Testis (tissue), 3 donors: ENCODE data around the gene WWC1. TPM values are rescaled to one million over a fixed set of nuclear protein-coding genes. Genes with fewer than 3 reads are reported as not detected.

Experiments used
- DNase-seq: peaks from one replicate; pipeline ENCODE4 v3.0.0-alpha.2; 2019
- H3K27ac ChIP-seq, 2 donors: fragments of 200-600 bp; sonication (generic); one replicate each; pipeline ENCODE4 v1.5.1; 2019
- H3K27me3 ChIP-seq: fragments of 200-600 bp; sonication (generic); one replicate; pipeline ENCODE4 v1.5.1; 2019
- H3K36me3 ChIP-seq: fragments of 200-600 bp; sonication (generic); one replicate; pipeline ENCODE4 v1.5.1; 2017; ENCODE audit warnings: low read depth; ENCODE audit errors: missing control alignments
- H3K4me1 ChIP-seq: fragments of 200-600 bp; sonication (generic); one replicate; pipeline ENCODE4 v1.5.1; 2019
- H3K4me3 ChIP-seq, 2 donors: fragments of 200-600 bp; sonication (generic); one replicate each; pipeline ENCODE4 v1.5.1; 2017 to 2019
- H3K9me3 ChIP-seq: fragments of 200-600 bp; sonication (generic); one replicate; pipeline ENCODE4 v1.5.1; 2017
- CTCF ChIP-seq, 3 experiments: fragments of 450-650 bp in 2 of 3; fragments of 200-600 bp in 1 of 3; sonication (generic) in 1 of 3; IDR thresholded peaks; one replicate each; pipeline ENCODE4 v1.5.1; 2016 to 2019; ENCODE audit warnings: antibody characterized with exemption in 3 of 3, mild to moderate bottlenecking in 2 of 3, moderate library complexity in 1 of 3
- POLR2A ChIP-seq: fragments of 450-650 bp; IDR thresholded peaks from one replicate; pipeline ENCODE4 v1.6.1; 2017; ENCODE audit warnings: antibody characterized with exemption, mild to moderate bottlenecking, moderate library complexity
- WGBS, 2 donors: methylation state at CpG; one replicate each; pipeline ENCODE4 v1.1.5; 2018; 5-methylcytosine and 5-hydroxymethylcytosine counted together
- intact Hi-C: fragments of 100-400 bp; cut with DNase I; formaldehyde crosslinking; loops from one replicate; pipeline ENCODE4 v1.15.1; 2023; ENCODE audit warnings: low total_unique reads
- polyA plus RNA-seq: library from polyadenylated mRNA; stranded (reverse); fragments of 350-450 nt; fragmentation: Illumina TruSeq; extraction: RNeasy Lipid Tissue Mini Kit (QIAGEN cat#74804); gene quantifications from one replicate; pipeline ENCODE4 v1.2.3, GENCODE V29; 2014; ENCODE audit warnings: low read depth, low replicate concordance; ENCODE audit not compliant: insufficient read depth
- total RNA-seq, 2 donors: library from RNA; depleted of rRNA; stranded (reverse); fragments of >200 nt; gene quantifications; one replicate each; pipeline ENCODE4 v1.2.3, GENCODE V29; 2016

Gene WWC1
- total and polyA plus RNA-seq, 3 donors from 2014 or later = 3.7 to 6.0 (median 5.6) TPM

DNA sequence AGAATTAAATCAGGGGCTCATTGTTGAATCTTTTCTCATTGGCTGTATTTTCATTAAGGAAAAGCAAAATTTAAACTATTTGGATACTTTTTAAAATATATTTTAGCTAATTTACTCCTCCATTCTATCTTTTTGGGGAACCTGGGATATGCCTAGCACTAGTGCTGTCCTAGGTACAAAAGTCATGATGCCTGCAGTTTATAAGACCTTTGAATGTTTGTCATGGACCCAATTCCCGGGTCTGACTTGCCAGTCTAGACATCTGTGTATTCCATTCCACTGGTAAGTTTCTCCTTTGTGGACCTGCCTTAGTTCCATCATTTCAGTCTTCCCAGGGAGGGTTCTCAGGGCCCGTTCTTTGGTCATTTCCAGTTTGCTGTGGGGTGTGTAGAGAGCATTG, 63.0 kb downstream of the WWC1 start:
- Histone ChIP-seq H3K36me3 (no peaks in the 10 kb centered on the region), H3K4me3 (no peak overlapping the region), H3K4me1 (no peaks in the 10 kb centered on the region), H3K27me3 (no peaks in the 10 kb centered on the region), H3K9me3 (no peaks in the 10 kb centered on the region), H3K27ac (no peak overlapping the region)
- no peak for DNase-seq
- intact Hi-C loops = no loop called here
- TF ChIP-seq POLR2A (no peak), CTCF (IDR thresholded peaks at IDR 0.05) (no peak)
- whole genome bisulfite sequencing, 2 donors = 91 to 94% methylated on average over 2 of the region's 2 CpGs

GRCh38 chr5:168356171-168356570, 64.7 kb downstream of the WWC1 start:
- Histone ChIP-seq H3K36me3 (no peaks in the 10 kb centered on the region), H3K9me3 (no peaks in the 10 kb centered on the region), H3K27ac (no peak overlapping the region), H3K27me3 (no peaks in the 10 kb centered on the region), H3K4me3 (no peak overlapping the region), H3K4me1 (no peaks in the 10 kb centered on the region)
- no peak for TF ChIP-seq CTCF (IDR thresholded peaks at IDR 0.05)
- TF ChIP-seq POLR2A = no peak
- 89 to 92% methylated on average over 13 of the region's 13 CpGs for WGBS, 2 donors
- intact Hi-C loops = no loop called here
- no peak for DNase-seq

DNA sequence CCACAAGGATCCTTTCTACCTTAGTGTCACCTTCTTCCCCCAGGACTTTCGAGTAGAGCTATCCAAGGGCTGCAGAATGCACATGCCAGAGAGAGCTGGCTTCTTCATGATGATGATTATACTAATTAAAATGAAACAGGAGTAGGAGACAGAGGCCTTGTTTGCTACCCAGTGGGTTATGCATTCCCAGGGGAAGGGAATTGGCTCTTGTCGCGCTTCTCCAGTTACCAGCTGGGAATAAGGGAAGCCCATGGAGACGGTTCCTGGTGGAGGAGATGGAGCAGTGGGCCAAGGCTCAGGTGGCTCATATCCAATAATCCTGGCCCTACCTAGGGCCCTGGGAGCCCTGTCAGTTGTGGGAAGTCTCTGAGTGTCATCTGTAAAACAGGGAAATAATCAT, 65.1 kb downstream of the WWC1 start:
- DNase-seq = no peak
- 90 to 92% methylated on average over 4 of the region's 4 CpGs for WGBS, 2 donors
- H3K27ac ChIP-seq = no peak overlapping the region
- no peak for TF ChIP-seq CTCF (IDR thresholded peaks at IDR 0.05)
- TF ChIP-seq POLR2A = no peak
- no peaks in the 10 kb centered on the region for H3K4me1 ChIP-seq
- H3K4me3 ChIP-seq = no peak overlapping the region
- intact Hi-C loops = no loop called here
- H3K9me3 ChIP-seq = no peaks in the 10 kb centered on the region
- no peaks in the 10 kb centered on the region for H3K36me3 ChIP-seq
- no peaks in the 10 kb centered on the region for H3K27me3 ChIP-seq

- no peak overlapping the region for H3K27ac ChIP-seq
- intact Hi-C loops = no loop called here
- no peaks in the 10 kb centered on the region for H3K4me1 ChIP-seq
- no peak for DNase-seq
- TF ChIP-seq CTCF (IDR thresholded peaks at IDR 0.05) (no peak), POLR2A (no peak)
- H3K9me3 ChIP-seq = no peaks in the 10 kb centered on the region
- WGBS, 2 donors = 72 to 78% methylated on average over 3 of the region's 3 CpGs
- H3K27me3 ChIP-seq = no peaks in the 10 kb centered on the region
- H3K4me3 ChIP-seq = no peak overlapping the region
- no peaks in the 10 kb centered on the region for H3K36me3 ChIP-seq
Measured at GRCh38 chr5:168357876-168358275, 66.4 kb downstream of the WWC1 start.

GRCh38 chr5:168359820-168360460, 68.5 kb downstream of the WWC1 start:
- no peak overlapping the region for H3K4me3 ChIP-seq
- TF ChIP-seq POLR2A (no peak), CTCF (IDR thresholded peaks at IDR 0.05) (no peak)
- H3K4me1 ChIP-seq = no peaks in the 10 kb centered on the region
- H3K27me3 ChIP-seq = no peaks in the 10 kb centered on the region
- 86 to 87% methylated on average over 2 of the region's 2 CpGs for WGBS, 2 donors
- intact Hi-C loops = no loop called here
- no peaks in the 10 kb centered on the region for H3K36me3 ChIP-seq
- H3K9me3 ChIP-seq = no peaks in the 10 kb centered on the region
- DNase-seq = no peak
- no peak overlapping the region for H3K27ac ChIP-seq
